ENCODE data around the gene METTL21A.

- TF ChIP-seq CTCF (conservative IDR thresholded peaks at IDR 0.05 in 1 of 2, IDR thresholded peaks at IDR 0.05 in 1 of 2; ENCODE audit: extremely low read depth in 1 of 2, insufficient read depth in 1 of 2, low read depth in 1 of 2, low read length in 2 of 2) (no peak), EZH2 (IDR thresholded peaks at IDR 0.05; ENCODE audit: borderline replicate concordance, low read length) (no peak)
Observed at GRCh38 chr2:207599636-207600035, 25.6 kb downstream of the METTL21A start.
